GM21381 (cell line): ENCODE results near the gene ERAP2.
"Not testable (repeated sequence)": the region's sequence is repeated elsewhere in the genome, so short reads cannot be mapped to it uniquely, and the experiment has no call there.

Source experiments
- ATAC-seq: cut with Tn5 transposase; IDR thresholded peaks from one replicate; pipeline ENCODE4 v1.9.1; 2021; ENCODE audit warnings: mild to moderate bottlenecking, moderate library complexity; ENCODE audit not compliant: unreplicated experiment

ERAP2 gene

GRCh38 chr5:96931037-96931436, 54.7 kb downstream of the ERAP2 start:
- ATAC-seq = not testable (repeated sequence)

GRCh38 chr5:96931605-96932004, 55.3 kb downstream of the ERAP2 start:
- no peak for ATAC-seq

GRCh38 chr5:96932026-96932425, 55.7 kb downstream of the ERAP2 start:
- no peak for ATAC-seq

- ATAC-seq = no peak
Measured at GRCh38 chr5:96933764-96934707, 57.7 kb downstream of the ERAP2 start.

GRCh38 chr5:96934708-96935558, 58.6 kb downstream of the ERAP2 start:
- peak; percentile 54 for ATAC-seq

GRCh38 chr5:96935559-96936430, 59.5 kb downstream of the ERAP2 start, which contains the start of gene LNPEP:
Gene LNPEP (plus strand): TSS chr5:96936080. CDS start chr5:96936156, 76 bp downstream.
- ATAC-seq = peak; percentile 46

GRCh38 chr5:96936431-96937320, 60.4 kb downstream of the ERAP2 start:
- ATAC-seq = peak; percentile 27

GRCh38 chr5:96940586-96940985, 64.3 kb downstream of the ERAP2 start:
- no peak for ATAC-seq

GRCh38 chr5:96941140-96941539, 64.8 kb downstream of the ERAP2 start:
- ATAC-seq = no peak

GRCh38 chr5:96942078-96942477, 65.8 kb downstream of the ERAP2 start:
- ATAC-seq = no peak

GRCh38 chr5:96942911-96943310, 66.6 kb downstream of the ERAP2 start:
- ATAC-seq = no peak

- ATAC-seq = no peak
Measured at GRCh38 chr5:96943799-96944198, 67.5 kb downstream of the ERAP2 start.

- ATAC-seq = no peak
Measured at GRCh38 chr5:96945144-96945897, 69.0 kb downstream of the ERAP2 start.

GRCh38 chr5:96946381-96946780, 70.1 kb downstream of the ERAP2 start:
- no peak for ATAC-seq

GRCh38 chr5:96952118-96952750, 75.9 kb downstream of the ERAP2 start:
- no peak for ATAC-seq

GRCh38 chr5:96952974-96953730, 76.9 kb downstream of the ERAP2 start:
- no peak for ATAC-seq

GRCh38 chr5:96957254-96958049, 81.2 kb downstream of the ERAP2 start:
- peak; percentile 46 for ATAC-seq
